Thyroid gland (tissue), 4 donors: ENCODE results near the gene TSC22D3.

ENCODE experiments used
- POLR2A ChIP-seq, 2 donors: fragments of 450-650 bp; IDR thresholded peaks; one replicate each; pipeline ENCODE4 v1.6.1; 2017; ENCODE audit warnings: antibody characterized with exemption in 2 of 2, mild to moderate bottlenecking in 2 of 2, moderate library complexity in 1 of 2
- TF ChIP-seq, protein P1 (sequence below), 6 experiments: fragments of 200-600 bp in 3 of 6; fragments of 450-650 bp in 3 of 6; sonication (generic) in 3 of 6; IDR thresholded peaks; one replicate each; pipeline ENCODE4 v1.5.1; 2016 to 2019; ENCODE audit warnings: antibody characterized with exemption in 6 of 6, mild to moderate bottlenecking in 2 of 6, inconsistent platforms in 1 of 6, moderate library complexity in 1 of 6

DNA sequence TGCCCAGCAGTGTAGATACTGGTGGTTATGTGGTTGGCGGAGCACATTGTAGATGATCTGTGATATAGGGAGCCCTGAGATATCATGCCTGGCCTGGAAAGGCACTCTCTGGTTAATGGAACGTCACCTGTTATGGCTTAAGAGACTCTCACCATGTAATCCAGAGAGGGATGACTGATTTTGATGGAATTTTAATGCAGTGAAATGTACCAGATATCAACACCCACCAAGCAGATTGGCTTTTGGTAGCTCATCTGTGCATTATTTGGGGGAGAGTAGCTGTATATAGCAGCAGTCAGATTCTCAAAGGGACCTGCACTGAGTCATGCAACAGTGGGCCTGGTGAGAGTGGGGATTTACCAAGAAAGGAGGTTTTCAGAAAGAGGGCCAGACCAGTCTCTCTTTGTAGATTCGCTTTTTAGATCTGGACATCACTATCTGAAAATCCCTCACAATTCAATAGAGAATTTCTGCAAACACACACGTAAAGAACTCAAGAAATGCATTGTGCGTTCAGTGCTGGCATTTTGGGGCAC lies 17.3 kb downstream of the TSC22D3 start:
- TF ChIP-seq, protein P1, sequence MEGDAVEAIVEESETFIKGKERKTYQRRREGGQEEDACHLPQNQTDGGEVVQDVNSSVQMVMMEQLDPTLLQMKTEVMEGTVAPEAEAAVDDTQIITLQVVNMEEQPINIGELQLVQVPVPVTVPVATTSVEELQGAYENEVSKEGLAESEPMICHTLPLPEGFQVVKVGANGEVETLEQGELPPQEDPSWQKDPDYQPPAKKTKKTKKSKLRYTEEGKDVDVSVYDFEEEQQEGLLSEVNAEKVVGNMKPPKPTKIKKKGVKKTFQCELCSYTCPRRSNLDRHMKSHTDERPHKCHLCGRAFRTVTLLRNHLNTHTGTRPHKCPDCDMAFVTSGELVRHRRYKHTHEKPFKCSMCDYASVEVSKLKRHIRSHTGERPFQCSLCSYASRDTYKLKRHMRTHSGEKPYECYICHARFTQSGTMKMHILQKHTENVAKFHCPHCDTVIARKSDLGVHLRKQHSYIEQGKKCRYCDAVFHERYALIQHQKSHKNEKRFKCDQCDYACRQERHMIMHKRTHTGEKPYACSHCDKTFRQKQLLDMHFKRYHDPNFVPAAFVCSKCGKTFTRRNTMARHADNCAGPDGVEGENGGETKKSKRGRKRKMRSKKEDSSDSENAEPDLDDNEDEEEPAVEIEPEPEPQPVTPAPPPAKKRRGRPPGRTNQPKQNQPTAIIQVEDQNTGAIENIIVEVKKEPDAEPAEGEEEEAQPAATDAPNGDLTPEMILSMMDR (IDR thresholded peaks at IDR 0.05): no peak
- TF ChIP-seq POLR2A (IDR thresholded peaks at IDR 0.05): no peak
